B cell (primary cell): Measurements from ENCODE around the gene KRTAP20-1.

ENCODE experiments used
- CTCF ChIP-seq: fragments of 200-600 bp; IDR thresholded peaks from one replicate; pipeline ENCODE4 v1.8.0; 2022; ENCODE audit warnings: antibody characterized with exemption, mild to moderate bottlenecking
- EZH2 ChIP-seq: IDR thresholded peaks from 2 replicates; pipeline ENCODE4 v1.6.1; 2012; ENCODE audit warnings: borderline replicate concordance, low read depth, mild to moderate bottlenecking, moderate library complexity, low read length; ENCODE audit not compliant: insufficient read depth, poor library complexity, severe bottlenecking

GRCh38 chr21:30613836-30614235 lies 2.4 kb upstream of the KRTAP20-1 start, which contains the start of gene KRTAP6-1:
- TF ChIP-seq CTCF (no peak), EZH2 (no peak)
